Measurements from ENCODE around the gene LEKR1.

Gene LEKR1

GRCh38 chr3:157040456-157040855 is 214.3 kb downstream of the LEKR1 start:
- H3K79me1 ChIP-seq (ENCODE audit: low read length), result no peaks in the 10 kb centered on the region
- no peak overlapping the region for H3K4me3 ChIP-seq (ENCODE audit: low read depth, low read length)
- no peak overlapping the region for H2AK5ac ChIP-seq (ENCODE audit: low read length)
- no peak overlapping the region for H3K27ac ChIP-seq (ENCODE audit: low read depth, low read length)
- no peak overlapping the region for H2BK120ac ChIP-seq (ENCODE audit: insufficient read depth, low read length, poor library complexity)
- H3K23ac ChIP-seq (ENCODE audit: low read length), result no peak overlapping the region
- H3K4me2 ChIP-seq (ENCODE audit: low read length), result no peak overlapping the region
- H2BK5ac ChIP-seq (ENCODE audit: low read depth, low read length, poor library complexity), result no peak overlapping the region
- H3K9ac ChIP-seq (ENCODE audit: low read length), result no peak overlapping the region
- H2BK12ac ChIP-seq (ENCODE audit: low read length), result no peak overlapping the region
- H3K18ac ChIP-seq (ENCODE audit: low read length), result no peak overlapping the region
- no peak overlapping the region for H4K12ac ChIP-seq (ENCODE audit: low read depth, low read length)
- H3K4me1 ChIP-seq (ENCODE audit: control insufficient read depth in 1 of 2, insufficient read depth in 2 of 2, low read length in 2 of 2), result no peaks in the 10 kb centered on the region
- H3K4ac ChIP-seq (ENCODE audit: low read depth, low read length), result no peak overlapping the region
- H4K8ac ChIP-seq (ENCODE audit: low read depth, low read length), result no peak overlapping the region
- no peak overlapping the region for H4K91ac ChIP-seq (ENCODE audit: low read depth, low read length)
- H3K27me3 ChIP-seq (ENCODE audit: insufficient read depth, low read length), result no peaks in the 10 kb centered on the region
- no peaks in the 10 kb centered on the region for H3K36me3 ChIP-seq (ENCODE audit: control insufficient read depth in 1 of 2, insufficient read depth in 2 of 2, low read length in 2 of 2)
- no peak for DNase-seq
- H3K14ac ChIP-seq (ENCODE audit: low read length), result no peak overlapping the region
- no peaks in the 10 kb centered on the region for H3K79me2 ChIP-seq (ENCODE audit: control insufficient read depth, insufficient read depth, low read length, poor library complexity)
- H2AFZ ChIP-seq (ENCODE audit: insufficient read depth, low read length, poor library complexity), result no peak overlapping the region
- H3K9me3 ChIP-seq (ENCODE audit: insufficient read depth, low read depth, low read length), result no peaks in the 10 kb centered on the region

GRCh38 chr3:157042226-157042625 is 216.1 kb downstream of the LEKR1 start:
- Histone ChIP-seq H4K91ac (ENCODE audit: low read depth, low read length) (no peak overlapping the region), H2AK5ac (ENCODE audit: low read length) (no peak overlapping the region), H3K4ac (ENCODE audit: low read depth, low read length) (no peak overlapping the region), H3K79me2 (ENCODE audit: control insufficient read depth, insufficient read depth, low read length, poor library complexity) (no peaks in the 10 kb centered on the region), H3K14ac (ENCODE audit: low read length) (no peak overlapping the region), H3K23ac (ENCODE audit: low read length) (no peak overlapping the region), H4K8ac (ENCODE audit: low read depth, low read length) (no peak overlapping the region), H3K9me3 (ENCODE audit: insufficient read depth, low read depth, low read length) (no peaks in the 10 kb centered on the region), H3K18ac (ENCODE audit: low read length) (no peak overlapping the region), H3K4me2 (ENCODE audit: low read length) (no peak overlapping the region), H3K9ac (ENCODE audit: low read length) (no peak overlapping the region), H2BK12ac (ENCODE audit: low read length) (no peak overlapping the region), H3K4me1 (ENCODE audit: control insufficient read depth in 1 of 2, insufficient read depth in 2 of 2, low read length in 2 of 2) (no peaks in the 10 kb centered on the region), H3K27me3 (ENCODE audit: insufficient read depth, low read length) (no peaks in the 10 kb centered on the region), H2AFZ (ENCODE audit: insufficient read depth, low read length, poor library complexity) (no peak overlapping the region), H4K12ac (ENCODE audit: low read depth, low read length) (no peak overlapping the region), H3K79me1 (ENCODE audit: low read length) (no peaks in the 10 kb centered on the region), H2BK120ac (ENCODE audit: insufficient read depth, low read length, poor library complexity) (no peak overlapping the region), H3K4me3 (ENCODE audit: low read depth, low read length) (no peak overlapping the region), H3K36me3 (ENCODE audit: control insufficient read depth in 1 of 2, insufficient read depth in 2 of 2, low read length in 2 of 2) (no peaks in the 10 kb centered on the region), H2BK5ac (ENCODE audit: low read depth, low read length, poor library complexity) (no peak overlapping the region), H3K27ac (ENCODE audit: low read depth, low read length) (no peak overlapping the region)
- no peak for DNase-seq
- no CpG with 5 or more reads among the region's 2 CpGs for WGBS (ENCODE audit: extremely low coverage, insufficient coverage, insufficient read length)

DNA sequence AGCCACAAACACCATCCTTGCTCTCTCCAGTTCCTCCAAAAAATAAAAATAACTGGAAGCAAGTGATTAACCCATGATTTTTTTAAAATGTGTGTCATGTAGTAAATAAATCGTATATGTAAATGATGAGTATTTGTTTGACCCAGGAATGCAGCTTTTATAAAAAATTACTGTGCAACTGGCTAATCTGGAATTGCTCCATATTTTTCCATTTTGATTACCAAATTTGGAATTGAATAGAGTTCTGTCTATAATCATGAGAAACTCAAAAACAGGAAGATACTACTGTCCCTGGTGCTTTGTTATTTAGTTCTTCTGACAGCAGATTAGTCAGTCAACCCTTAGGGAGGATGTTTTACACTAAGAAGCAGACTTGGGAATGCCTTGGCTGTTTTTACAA is 217.6 kb downstream of the LEKR1 start:
- no peak overlapping the region for H2BK5ac ChIP-seq (ENCODE audit: low read depth, low read length, poor library complexity)
- no peak for DNase-seq
- WGBS (ENCODE audit: extremely low coverage, insufficient coverage, insufficient read length), result no CpG with 5 or more reads among the region's 1 CpG

GRCh38 chr3:157045238-157045850 is 219.2 kb downstream of the LEKR1 start:
- Histone ChIP-seq H3K9ac (ENCODE audit: low read length) (no peak overlapping the region), H2BK5ac (ENCODE audit: low read depth, low read length, poor library complexity) (no peak overlapping the region), H3K4me1 (ENCODE audit: control insufficient read depth in 1 of 2, insufficient read depth in 2 of 2, low read length in 2 of 2) (no peaks in the 10 kb centered on the region), H3K4me2 (ENCODE audit: low read length) (no peak overlapping the region), H4K91ac (ENCODE audit: low read depth, low read length) (no peak overlapping the region), H3K18ac (ENCODE audit: low read length) (no peak overlapping the region), H4K8ac (ENCODE audit: low read depth, low read length) (no peak overlapping the region), H4K12ac (ENCODE audit: low read depth, low read length) (no peak overlapping the region), H3K4ac (ENCODE audit: low read depth, low read length) (no peak overlapping the region), H3K79me2 (ENCODE audit: control insufficient read depth, insufficient read depth, low read length, poor library complexity) (no peaks in the 10 kb centered on the region), H3K27ac (ENCODE audit: low read depth, low read length) (no peak overlapping the region), H2AFZ (ENCODE audit: insufficient read depth, low read length, poor library complexity) (no peak overlapping the region), H3K27me3 (ENCODE audit: insufficient read depth, low read length) (no peaks in the 10 kb centered on the region), H3K36me3 (ENCODE audit: control insufficient read depth in 1 of 2, insufficient read depth in 2 of 2, low read length in 2 of 2) (no peaks in the 10 kb centered on the region), H3K9me3 (ENCODE audit: insufficient read depth, low read depth, low read length) (no peaks in the 10 kb centered on the region), H2BK12ac (ENCODE audit: low read length) (no peak overlapping the region), H3K79me1 (ENCODE audit: low read length) (no peaks in the 10 kb centered on the region), H3K14ac (ENCODE audit: low read length) (no peak overlapping the region), H3K23ac (ENCODE audit: low read length) (no peak overlapping the region), H2AK5ac (ENCODE audit: low read length) (no peak overlapping the region), H2BK120ac (ENCODE audit: insufficient read depth, low read length, poor library complexity) (no peak overlapping the region), H3K4me3 (ENCODE audit: low read depth, low read length) (no peak overlapping the region)
- DNase-seq, result peak; percentile 15 to 40
- no CpG with 5 or more reads among the region's 12 CpGs for WGBS (ENCODE audit: extremely low coverage, insufficient coverage, insufficient read length)

More for the DNA sequence above, 217.6 kb downstream of the LEKR1 start:
- no peaks in the 10 kb centered on the region for H3K79me2 ChIP-seq (ENCODE audit: control insufficient read depth, insufficient read depth, low read length, poor library complexity)
- no peaks in the 10 kb centered on the region for H3K27me3 ChIP-seq (ENCODE audit: insufficient read depth, low read length)
- no peak overlapping the region for H4K12ac ChIP-seq (ENCODE audit: low read depth, low read length)
- H3K9me3 ChIP-seq (ENCODE audit: insufficient read depth, low read depth, low read length), result no peaks in the 10 kb centered on the region
- no peak overlapping the region for H2AFZ ChIP-seq (ENCODE audit: insufficient read depth, low read length, poor library complexity)
- no peak overlapping the region for H3K23ac ChIP-seq (ENCODE audit: low read length)
- H4K91ac ChIP-seq (ENCODE audit: low read depth, low read length), result no peak overlapping the region
- no peak overlapping the region for H2AK5ac ChIP-seq (ENCODE audit: low read length)
- no peaks in the 10 kb centered on the region for H3K79me1 ChIP-seq (ENCODE audit: low read length)
- no peak overlapping the region for H3K4ac ChIP-seq (ENCODE audit: low read depth, low read length)
- H3K4me1 ChIP-seq (ENCODE audit: control insufficient read depth in 1 of 2, insufficient read depth in 2 of 2, low read length in 2 of 2), result no peaks in the 10 kb centered on the region
- H2BK12ac ChIP-seq (ENCODE audit: low read length), result no peak overlapping the region
- H3K4me3 ChIP-seq (ENCODE audit: low read depth, low read length), result no peak overlapping the region
- no peak overlapping the region for H2BK120ac ChIP-seq (ENCODE audit: insufficient read depth, low read length, poor library complexity)
- no peak overlapping the region for H3K9ac ChIP-seq (ENCODE audit: low read length)
- H3K27ac ChIP-seq (ENCODE audit: low read depth, low read length), result no peak overlapping the region
- H3K14ac ChIP-seq (ENCODE audit: low read length), result no peak overlapping the region
- no peaks in the 10 kb centered on the region for H3K36me3 ChIP-seq (ENCODE audit: control insufficient read depth in 1 of 2, insufficient read depth in 2 of 2, low read length in 2 of 2)
- no peak overlapping the region for H4K8ac ChIP-seq (ENCODE audit: low read depth, low read length)
- H3K4me2 ChIP-seq (ENCODE audit: low read length), result no peak overlapping the region
- no peak overlapping the region for H3K18ac ChIP-seq (ENCODE audit: low read length)

Measured in trophoblast cell (in vitro differentiated cells and primary cell).